Islet of Langerhans (tissue), 1 donor: ENCODE measurements around the gene YKT6.
A peak's percentile ranks its signal among the peaks of the same experiment; 100 is the strongest.
"Not testable (repeated sequence)": the region's sequence is repeated elsewhere in the genome, so short reads cannot be mapped to it uniquely, and the experiment has no call there.

Experiments
- FAIRE-seq: peaks from one replicate; lab custom pipeline; 2011; peaks lifted over from hg19 to GRCh38; lab: Jason Lieb, UNC

The YKT6 gene

DNA sequence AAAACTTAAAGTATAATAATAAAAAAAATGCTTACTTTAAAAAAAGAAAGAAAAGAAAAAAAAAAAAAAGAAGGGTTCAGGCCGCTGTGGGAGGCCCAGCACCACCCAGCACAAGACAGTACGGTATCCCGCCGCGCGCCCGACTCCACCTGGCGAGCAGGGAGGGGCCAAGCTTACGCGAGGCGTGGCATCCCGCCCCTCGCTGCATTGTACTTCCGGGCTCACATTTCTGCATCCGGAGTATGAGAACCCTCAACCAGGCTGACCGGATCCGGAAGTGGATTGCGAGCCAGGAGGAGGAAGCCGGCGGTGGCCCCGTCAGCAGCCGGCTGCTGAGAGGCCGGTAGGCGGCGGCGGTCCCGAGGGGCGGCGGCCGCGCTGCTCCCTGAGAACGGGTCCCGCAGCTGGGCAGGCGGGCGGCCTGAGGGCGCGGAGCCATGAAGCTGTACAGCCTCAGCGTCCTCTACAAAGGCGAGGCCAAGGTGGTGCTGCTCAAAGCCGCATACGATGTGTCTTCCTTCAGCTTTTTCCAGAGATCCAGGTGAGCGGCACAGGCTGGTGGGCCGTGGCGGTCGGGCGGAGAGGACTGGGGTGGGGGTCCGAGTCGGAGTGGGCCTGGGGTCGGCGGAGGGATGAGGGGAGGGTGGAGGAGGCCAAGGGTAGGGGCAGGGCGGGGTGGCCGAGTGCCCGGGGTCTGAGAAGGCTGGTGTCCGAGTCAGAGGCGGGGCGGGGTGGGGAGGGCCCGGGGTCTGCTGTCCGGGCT lies at the start of gene YKT6:
TSS of gene YKT6 (plus strand) at position 280 of the 763 bp plus-strand sequence. CDS start at position 438, 158 bp downstream.
- peak; percentile 94 for FAIRE-seq

DNA sequence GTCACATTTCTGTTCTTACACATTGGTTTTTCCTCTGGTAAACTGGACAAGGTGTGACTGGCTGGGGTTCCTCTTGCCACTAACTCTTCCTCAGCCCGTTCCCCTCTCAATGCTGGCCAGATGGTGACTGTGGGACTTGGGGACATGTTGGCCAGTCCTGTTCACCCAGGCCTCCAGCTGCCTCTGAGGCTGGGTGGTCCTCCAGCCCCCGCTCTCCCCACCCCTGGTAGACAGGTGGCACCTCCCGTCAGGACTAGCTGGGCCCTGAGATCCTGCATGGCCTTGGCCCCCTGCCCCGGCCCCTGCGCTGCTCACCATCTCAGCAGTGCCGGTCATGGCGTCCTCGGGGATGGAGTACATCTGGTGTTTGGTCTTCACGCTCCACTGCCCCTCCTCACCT lies 48.8 kb upstream of the YKT6 start:
- FAIRE-seq = no peak

GRCh38 chr7:44152971-44153947 lies 47.5 kb upstream of the YKT6 start:
- no peak for FAIRE-seq

- no peak for FAIRE-seq
Measured at GRCh38 chr7:44153948-44154335, 46.8 kb upstream of the YKT6 start.

GRCh38 chr7:44154703-44155102 lies 46.1 kb upstream of the YKT6 start:
- no peak for FAIRE-seq

DNA sequence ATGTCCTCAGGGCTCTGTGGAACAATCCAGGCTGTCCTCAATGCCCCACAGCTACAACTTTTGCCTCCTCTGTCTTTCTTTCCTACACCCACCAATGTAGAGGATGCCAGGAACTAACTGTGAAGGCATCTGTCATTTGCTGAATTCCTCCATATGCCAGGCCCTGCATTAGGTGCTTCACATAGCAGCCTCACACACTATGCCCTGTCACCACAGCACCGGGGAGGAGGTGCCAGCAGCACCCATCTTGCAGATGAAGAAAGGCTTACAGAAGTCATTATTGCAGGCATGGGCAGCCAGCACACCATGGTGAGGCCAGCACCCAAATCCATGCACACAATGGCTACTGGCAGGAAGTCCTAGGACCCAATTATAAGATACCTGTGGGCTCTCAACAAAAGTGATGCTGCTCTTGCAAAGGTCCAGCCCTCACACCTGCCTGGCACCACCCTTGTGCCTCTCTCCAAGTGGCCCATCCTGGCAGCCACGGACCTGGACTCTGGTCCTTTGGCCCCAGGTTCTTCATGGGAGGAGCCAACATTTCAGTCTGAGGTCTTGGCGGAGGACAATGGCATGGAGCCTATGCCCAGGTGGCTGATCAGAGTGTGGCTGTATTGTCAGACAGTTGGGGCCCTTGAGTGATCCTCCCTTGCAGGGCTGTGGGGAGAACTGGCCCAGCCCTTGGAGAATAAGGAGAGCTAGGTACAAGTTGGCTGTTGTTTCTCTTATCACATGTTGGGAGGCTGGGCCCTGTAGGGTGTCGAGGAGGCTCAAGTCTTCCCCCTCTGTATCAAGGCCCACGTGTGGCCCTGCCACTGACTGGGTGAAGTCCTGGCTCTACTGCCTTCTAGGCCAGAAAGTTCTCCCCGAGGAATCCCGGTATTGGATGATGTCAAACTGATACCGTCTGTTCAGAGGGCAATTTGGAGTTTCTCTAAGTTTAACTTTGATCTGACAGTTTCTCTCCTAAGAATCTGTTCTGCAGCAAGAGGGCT lies 45.3 kb upstream of the YKT6 start:
- no peak for FAIRE-seq

DNA sequence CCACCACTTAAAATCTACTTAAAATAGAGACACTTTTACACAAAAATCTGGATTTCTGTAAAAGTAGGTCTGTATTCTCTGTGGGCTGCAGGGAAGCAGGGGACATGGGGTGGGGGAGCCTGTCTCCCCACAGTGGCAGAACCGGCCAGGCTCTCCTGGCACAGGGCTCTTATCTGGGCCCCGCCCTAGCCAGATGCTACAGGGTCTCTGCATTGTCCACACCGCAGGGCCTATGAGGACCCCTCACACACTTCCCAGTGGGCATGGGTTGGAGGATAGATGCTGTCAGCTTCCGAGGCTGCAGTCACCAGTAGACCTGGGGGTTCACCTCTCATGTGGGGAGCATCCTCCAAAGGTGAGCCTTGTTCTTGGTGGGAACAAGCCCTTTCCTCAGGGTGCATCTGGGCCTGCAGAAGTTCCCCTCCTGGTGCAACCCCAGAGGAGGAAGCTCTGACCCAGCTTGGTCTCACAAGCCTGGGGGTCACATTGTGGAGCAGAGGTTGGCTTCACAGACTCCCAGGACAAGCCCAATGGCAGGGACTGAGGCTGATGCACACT lies 44.2 kb upstream of the YKT6 start:
- FAIRE-seq = no peak

DNA sequence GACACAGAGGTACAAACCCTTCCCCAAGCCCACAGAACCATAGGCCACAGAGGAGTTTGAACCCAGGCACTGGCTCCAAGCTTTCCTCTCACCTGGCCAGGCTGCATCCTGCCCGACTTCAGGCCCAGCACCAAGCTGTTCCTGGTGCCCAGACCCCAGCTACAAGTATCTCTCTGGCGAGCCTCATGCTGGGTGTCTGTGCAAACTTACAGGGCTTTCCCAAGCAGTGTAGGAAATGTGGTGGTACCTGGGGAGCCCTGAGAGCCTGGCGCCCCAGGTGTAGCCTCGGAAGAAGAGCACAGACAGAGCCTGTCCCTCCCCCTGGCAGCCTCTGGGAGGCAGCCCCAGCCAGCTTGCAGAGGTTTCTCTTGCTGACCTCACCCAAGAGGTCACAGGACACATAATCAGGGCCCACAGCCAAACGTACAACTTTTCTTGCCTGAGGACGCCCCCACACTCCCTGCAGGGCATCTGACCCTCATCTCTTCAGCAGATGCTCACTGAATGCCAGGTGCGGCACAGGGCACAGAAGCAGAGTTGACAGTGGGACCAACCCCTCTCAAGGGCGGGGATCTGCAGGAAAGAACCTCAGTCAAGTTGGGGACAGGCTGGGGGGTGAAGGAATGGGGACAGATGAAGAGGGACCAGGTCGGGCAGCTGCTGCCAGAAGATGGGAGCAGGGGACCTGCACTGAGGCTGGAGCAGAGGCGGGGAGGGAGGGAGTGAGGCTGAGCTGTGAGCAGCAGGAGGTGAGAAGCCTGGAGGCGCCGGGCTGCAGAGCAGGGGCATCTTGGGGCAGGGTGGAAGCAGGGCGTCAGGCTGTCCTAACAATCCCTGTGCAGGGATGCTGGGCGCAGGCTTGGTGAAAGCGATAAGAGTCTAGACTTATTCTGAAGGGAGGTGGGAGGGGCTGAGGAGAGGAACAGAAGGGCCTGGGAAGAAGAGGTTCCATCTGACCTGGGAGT lies 43.4 kb upstream of the YKT6 start:
- no peak for FAIRE-seq

DNA sequence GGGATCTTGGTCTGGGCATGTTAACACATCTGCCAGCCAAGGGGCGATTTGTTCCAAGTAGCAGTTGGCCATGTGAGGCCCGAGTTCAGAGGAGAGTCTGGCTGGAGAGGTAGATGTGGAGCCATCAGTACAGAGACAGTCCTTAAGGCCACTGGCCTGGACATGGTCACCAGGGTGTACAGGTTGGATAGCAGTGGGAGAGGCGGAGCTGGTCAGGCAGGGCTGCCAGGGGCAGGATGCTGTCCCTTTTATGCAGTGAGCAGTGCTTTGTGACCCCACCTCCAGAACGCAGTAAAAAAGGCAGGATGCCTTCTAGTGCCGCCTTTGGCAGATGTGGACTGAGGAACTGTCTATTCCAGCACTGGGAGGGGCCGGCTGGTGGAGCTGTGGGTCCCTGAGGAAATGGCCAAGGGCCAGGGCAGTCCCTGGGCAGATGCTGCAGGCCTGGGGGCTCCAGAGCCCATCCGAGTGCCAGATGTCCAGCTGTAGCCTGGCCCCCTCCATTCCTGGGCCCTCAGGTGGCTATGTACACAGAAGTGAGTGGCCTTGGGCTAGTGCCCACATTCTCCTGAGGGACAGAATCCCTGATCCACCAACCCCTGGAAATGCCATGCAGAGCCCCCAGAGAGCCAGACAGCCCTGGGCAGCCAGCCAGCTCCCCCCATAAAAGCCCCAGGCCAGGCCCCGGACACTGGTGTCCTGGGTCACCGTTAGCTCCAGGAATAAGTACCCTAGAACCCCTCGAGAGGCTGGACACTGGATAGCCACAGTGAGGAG lies 42.5 kb upstream of the YKT6 start:
- FAIRE-seq = no peak

DNA sequence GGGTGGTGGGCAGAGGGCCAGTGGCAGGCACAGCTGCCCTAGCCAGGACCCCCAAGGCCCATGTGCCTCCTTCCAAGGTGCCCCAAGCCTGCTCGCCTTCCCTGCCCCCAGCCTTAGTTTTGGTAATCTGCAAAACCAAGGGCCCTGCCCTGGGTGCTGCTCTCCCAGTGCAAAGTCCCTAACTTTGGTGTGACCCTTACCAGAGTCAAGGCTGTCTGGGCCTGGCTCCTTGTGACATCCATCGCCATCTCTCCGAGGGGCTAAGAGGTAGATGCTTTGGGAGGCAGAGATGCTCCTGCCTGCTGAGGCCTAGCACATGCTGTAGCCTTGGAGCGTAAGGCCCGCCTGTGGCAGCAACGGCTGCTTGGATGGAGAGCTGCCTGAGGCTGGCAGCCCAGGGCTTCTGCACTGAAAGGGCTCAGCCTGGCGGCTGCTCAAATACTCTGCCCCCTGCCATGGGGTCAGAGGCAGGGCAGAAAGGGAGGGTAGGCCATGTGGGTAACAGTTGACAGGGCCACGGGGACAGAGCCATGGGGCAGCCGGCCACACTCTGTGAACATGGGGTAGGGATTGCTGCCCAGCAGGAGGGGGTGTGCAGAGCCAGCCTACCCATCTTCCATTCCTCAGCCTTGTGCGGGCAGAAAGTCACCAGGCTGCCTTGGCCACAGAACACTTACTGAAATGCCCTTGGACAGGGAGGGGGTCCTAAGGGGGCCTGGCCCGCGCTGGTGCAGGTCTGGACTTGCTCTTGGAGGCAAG lies 41.7 kb upstream of the YKT6 start:
- no peak for FAIRE-seq

GRCh38 chr7:44159824-44160630 lies 40.8 kb upstream of the YKT6 start:
- FAIRE-seq = no peak

GRCh38 chr7:44161371-44161770 lies 39.4 kb upstream of the YKT6 start:
- no peak for FAIRE-seq

- no peak for FAIRE-seq
Measured at GRCh38 chr7:44162179-44162578, 38.6 kb upstream of the YKT6 start.

DNA sequence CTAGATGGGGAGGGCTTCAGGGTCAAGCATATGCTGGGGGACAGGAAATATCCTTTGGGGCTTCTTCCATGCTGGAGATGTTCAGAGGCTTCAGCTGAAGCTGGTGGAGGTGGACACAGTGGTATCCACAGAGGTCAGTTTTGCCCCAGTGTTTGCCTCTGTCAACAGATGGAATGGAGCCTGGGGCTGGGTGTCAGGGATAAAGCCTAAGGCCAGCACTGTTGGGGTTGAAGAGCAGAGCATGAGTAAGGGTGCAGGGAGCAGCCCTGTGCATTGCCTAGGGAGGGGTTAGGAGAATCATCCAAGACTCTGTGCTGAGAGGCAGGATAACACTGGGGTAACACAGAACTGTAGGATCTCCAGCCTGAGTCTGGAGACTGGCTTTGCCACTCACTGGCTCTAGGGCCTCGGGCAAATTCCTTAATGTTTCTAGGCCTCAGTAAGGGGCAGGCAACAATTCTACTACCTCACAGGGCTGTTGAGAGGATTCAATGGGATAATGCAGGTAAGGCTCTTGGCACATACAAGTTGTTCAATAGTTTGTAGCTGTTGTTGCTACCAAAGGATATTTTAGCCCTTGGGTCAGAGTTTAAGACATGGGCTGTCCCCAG lies 37.9 kb upstream of the YKT6 start:
- no peak for FAIRE-seq

DNA sequence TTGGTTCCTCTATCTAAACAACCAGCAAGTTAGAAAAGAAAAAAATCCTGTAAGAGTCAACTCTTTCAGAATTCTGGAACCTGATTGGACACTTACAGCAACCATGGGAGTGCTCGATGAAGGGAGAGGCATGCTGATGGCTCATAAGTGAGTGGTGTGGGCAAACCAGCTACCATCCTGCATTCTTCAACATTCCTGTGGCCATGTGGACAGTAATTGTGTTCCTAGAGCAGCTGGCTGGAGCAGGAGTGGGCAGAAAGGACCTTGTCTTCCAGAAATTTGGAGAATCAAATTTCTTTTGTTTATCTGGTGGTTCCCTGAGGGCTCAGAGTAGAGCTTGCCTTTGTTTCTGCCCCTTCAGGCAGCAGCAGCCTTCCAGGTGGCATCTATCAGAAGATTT lies 37.2 kb upstream of the YKT6 start:
- no peak for FAIRE-seq

GRCh38 chr7:44167920-44168319 lies 32.9 kb upstream of the YKT6 start:
- no peak for FAIRE-seq

DNA sequence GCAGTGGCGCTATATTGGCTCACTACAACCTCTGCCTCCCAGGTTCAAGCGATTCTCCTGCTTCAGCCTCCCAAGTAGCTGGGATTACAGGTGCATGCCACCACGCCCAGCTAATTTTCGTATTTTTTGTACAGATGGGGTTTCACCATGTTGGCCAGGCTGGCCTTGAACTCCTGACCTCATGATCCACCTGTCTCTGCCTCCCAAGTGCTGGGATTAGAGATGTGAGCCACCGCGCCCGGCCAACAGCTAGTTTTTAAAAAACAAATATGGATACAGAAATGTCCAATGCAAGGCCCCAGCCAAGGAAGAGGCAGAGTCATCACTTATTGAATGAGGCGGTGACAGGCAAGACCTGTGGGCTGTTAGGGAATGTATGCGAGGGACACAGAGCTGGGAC lies 28.9 kb upstream of the YKT6 start:
- FAIRE-seq = not testable (repeated sequence)

DNA sequence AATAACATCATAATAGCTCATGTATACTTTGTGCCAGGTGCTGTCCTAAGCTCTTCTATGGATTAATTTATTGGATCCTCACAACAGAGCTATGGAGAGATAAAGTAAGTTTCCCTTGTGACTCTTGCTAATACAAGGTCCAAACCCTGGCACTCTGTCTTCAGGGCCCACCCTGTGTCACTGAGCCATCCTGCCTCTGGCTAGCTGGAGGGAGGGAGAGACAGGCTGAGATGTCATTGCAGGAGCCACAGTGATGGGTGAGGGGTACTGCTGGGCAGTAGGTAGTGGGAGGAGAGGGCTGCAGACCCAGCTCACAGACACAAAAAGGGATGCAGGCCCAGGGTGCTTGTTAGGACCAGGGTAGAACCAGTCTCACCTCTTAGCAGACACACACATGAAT lies 28.4 kb upstream of the YKT6 start:
- FAIRE-seq = no peak
